Nephron (organoid): Measurements from ENCODE around the gene DDX10.

Experiments used
- H3K27ac Mint-ChIP-seq, 3 experiments: 2 replicates each; pipeline ENCODE4 v1.8.0; 2020; ENCODE audit warnings: mixed read lengths in 3 of 3, mild to moderate bottlenecking in 2 of 3, moderate library complexity in 1 of 3
- H3K27me3 Mint-ChIP-seq: 2 replicates; pipeline ENCODE4 v1.8.0; 2021; ENCODE audit warnings: low read depth, mild to moderate bottlenecking, moderate library complexity, mixed read lengths
- H3K36me3 Mint-ChIP-seq: 2 replicates; pipeline ENCODE4 v1.8.0; 2020; ENCODE audit warnings: low read depth, mixed read lengths
- H3K4me1 Mint-ChIP-seq: 2 replicates; pipeline ENCODE4 v1.8.0; 2020; ENCODE audit warnings: mixed read lengths
- H3K4me3 Mint-ChIP-seq, 3 experiments: 2 replicates each; pipeline ENCODE4 v1.8.0; 2020; ENCODE audit warnings: mild to moderate bottlenecking in 3 of 3, mixed read lengths in 3 of 3, moderate library complexity in 2 of 3
- H3K9me3 Mint-ChIP-seq: 2 replicates; pipeline ENCODE4 v1.8.0; 2020; ENCODE audit warnings: mixed read lengths
- TF ChIP-seq, protein P1 (sequence below), 3 experiments: fragments of 200-600 bp; sonication (generic); IDR thresholded peaks; one replicate each; pipeline ENCODE4 v1.5.0; 2021; ENCODE audit warnings: antibody characterized with exemption in 3 of 3; ENCODE audit not compliant: unreplicated experiment in 3 of 3

Gene DDX10

DNA sequence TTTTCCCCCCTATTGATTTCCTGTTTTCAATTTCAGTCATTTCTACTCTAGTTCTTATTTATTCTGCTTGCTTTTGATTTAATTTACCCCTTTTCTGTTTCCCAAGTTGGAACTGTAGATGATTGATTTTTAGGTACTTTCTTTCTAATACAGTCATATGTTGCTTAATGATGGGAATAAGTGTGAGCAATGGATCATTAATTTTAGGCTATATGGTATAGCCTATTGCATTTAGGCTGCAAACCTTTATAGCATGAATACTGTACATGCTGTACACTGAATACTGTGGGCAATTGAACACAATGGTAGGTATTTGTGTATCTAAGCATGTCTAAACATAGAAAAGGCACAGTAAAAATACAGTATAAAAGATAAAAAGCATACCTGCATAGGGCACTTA, 44.9 kb downstream of the DDX10 start:
- peaks cover 41% of the 10 kb centered on the region for H3K9me3 Mint-ChIP-seq
- no peak overlapping the region for H3K4me3 Mint-ChIP-seq
- peaks cover 97% of the 10 kb centered on the region for H3K36me3 Mint-ChIP-seq
- H3K27me3 Mint-ChIP-seq = no peaks in the 10 kb centered on the region
- no peak overlapping the region for H3K27ac Mint-ChIP-seq
- H3K4me1 Mint-ChIP-seq = no peaks in the 10 kb centered on the region
- TF ChIP-seq, protein P1, sequence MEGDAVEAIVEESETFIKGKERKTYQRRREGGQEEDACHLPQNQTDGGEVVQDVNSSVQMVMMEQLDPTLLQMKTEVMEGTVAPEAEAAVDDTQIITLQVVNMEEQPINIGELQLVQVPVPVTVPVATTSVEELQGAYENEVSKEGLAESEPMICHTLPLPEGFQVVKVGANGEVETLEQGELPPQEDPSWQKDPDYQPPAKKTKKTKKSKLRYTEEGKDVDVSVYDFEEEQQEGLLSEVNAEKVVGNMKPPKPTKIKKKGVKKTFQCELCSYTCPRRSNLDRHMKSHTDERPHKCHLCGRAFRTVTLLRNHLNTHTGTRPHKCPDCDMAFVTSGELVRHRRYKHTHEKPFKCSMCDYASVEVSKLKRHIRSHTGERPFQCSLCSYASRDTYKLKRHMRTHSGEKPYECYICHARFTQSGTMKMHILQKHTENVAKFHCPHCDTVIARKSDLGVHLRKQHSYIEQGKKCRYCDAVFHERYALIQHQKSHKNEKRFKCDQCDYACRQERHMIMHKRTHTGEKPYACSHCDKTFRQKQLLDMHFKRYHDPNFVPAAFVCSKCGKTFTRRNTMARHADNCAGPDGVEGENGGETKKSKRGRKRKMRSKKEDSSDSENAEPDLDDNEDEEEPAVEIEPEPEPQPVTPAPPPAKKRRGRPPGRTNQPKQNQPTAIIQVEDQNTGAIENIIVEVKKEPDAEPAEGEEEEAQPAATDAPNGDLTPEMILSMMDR (IDR thresholded peaks at IDR 0.05; ENCODE audit: unreplicated experiment in 3 of 3) = no peak

DNA sequence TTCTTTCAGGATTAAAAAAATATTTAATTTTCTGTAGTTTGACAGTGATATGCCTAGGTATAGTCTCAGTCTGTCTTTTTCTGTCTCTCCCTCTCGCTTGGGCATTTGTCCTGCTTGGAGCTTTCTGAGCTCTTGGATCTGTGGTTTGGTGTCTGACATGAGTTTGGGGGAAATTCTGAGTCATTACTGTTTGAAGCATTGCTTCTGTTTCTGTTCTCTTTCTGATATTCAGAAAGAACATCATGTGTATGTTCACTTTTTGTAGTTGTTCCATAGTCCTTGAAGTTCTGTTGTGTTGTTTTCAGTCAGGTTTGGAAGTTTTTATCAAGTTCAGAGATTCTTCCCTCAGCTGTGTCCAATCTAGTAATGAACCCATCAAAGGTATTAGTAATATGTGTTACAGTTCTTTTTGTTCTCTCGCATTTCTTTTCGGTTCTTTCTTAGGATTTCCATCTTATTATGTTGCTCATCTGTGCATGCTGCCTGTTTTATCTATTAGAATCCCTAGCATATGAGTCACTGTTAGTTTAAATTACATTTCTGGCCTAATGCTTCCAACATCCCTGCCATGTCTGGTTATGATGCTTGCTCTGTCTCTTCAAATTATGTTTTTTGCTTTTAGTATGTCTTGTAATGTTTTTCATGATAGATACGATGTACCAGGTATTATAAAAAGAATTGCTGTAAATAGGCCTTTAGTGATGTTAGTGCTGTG, 48.4 kb downstream of the DDX10 start:
- Mint-ChIP-seq H3K27me3 (no peaks in the 10 kb centered on the region), H3K9me3 (peaks cover 33% of the 10 kb centered on the region), H3K27ac (no peak overlapping the region), H3K36me3 (peaks cover 85% of the 10 kb centered on the region), H3K4me1 (peaks cover 5% of the 10 kb centered on the region), H3K4me3 (no peak overlapping the region)
- TF ChIP-seq, protein P1 (IDR thresholded peaks at IDR 0.05; ENCODE audit: unreplicated experiment in 3 of 3) = no peak

DNA sequence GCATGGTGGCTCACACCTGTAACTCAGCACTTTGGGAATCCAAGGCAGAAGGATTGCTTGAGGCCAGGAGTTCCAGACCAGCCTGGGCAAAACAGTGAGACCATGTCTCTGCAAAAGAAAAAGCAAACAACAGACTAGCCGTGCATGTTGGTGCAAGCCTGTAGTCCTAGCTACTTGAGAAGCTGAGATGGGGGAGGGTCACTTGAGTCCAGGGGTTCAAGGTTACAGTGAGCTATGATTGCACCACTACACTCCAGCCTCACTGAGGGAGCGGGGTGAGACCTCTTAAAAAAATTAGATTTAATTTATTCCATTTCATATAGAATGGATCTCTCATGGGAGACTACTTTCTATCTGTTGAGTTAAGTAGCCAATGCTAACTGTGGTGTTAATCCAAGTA, 50.4 kb downstream of the DDX10 start:
- peaks cover 11% of the 10 kb centered on the region for H3K4me1 Mint-ChIP-seq
- H3K27me3 Mint-ChIP-seq = no peaks in the 10 kb centered on the region
- TF ChIP-seq, protein P1 (IDR thresholded peaks at IDR 0.05; ENCODE audit: unreplicated experiment in 3 of 3) = no peak
- no peak overlapping the region for H3K4me3 Mint-ChIP-seq
- peaks cover 21% of the 10 kb centered on the region for H3K9me3 Mint-ChIP-seq
- no peak overlapping the region for H3K27ac Mint-ChIP-seq
- H3K36me3 Mint-ChIP-seq = peaks cover 78% of the 10 kb centered on the region

DNA sequence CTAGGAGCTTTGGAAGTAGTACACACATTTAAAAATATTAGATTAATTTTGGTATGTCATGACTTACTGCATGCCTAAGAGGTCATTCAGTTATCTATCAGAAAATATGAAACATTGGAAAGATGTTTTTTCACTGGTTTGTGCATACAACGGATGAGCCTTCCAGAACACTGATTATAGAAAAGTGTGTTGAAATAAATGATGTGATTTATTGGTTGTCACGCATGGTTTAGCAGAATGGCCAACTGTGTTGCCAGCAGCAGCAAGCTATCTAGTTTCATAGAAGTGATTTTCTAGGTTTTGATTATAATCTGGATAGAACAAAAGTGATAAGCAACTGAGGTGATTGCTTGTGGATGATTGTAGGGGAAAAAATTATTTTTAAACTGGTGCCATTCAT, 53.6 kb downstream of the DDX10 start:
- peaks cover 11% of the 10 kb centered on the region for H3K4me1 Mint-ChIP-seq
- H3K36me3 Mint-ChIP-seq = peaks cover 64% of the 10 kb centered on the region
- peaks cover 2% of the 10 kb centered on the region for H3K9me3 Mint-ChIP-seq
- TF ChIP-seq, protein P1 (IDR thresholded peaks at IDR 0.05; ENCODE audit: unreplicated experiment in 3 of 3) = no peak
- no peaks in the 10 kb centered on the region for H3K27me3 Mint-ChIP-seq
- H3K4me3 Mint-ChIP-seq = no peak overlapping the region
- H3K27ac Mint-ChIP-seq = peak overlapping the region in 1 of 3 experiments; percentile 24

DNA sequence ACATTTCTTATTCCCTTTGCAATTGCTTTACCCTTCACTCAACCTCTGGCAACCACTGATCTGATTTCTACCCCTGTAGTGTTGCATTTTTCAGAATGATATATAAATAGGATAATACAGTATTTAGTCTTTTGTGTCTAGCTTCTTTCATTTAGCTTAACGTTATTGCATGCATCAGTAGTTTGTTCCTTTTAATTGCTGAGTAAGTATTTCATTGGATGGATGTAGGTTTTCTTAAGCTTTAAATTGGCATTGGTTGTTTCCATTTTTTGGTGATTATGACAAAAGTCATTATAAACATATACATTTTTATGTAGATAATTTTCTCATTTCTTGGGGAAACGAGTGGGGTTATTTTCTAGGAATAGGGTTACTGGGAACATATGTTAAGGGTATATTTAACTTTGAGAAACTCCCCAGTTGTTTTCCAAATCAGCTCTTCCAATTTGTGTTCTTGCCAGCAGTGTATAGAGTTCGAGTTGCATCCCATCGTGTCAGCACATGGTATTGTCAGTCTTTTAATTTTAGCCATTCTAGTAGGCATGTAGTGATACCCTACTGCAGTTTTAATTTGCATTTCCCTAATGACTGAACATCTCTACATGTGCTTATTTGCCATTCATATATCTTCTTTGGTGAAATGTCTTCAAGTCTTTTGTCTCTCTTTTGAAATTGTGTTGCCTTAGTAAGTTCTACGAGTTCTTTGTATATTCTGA, 60.3 kb downstream of the DDX10 start:
- Mint-ChIP-seq H3K4me3 (no peak overlapping the region), H3K4me1 (no peaks in the 10 kb centered on the region), H3K27ac (no peak overlapping the region), H3K9me3 (peaks cover 5% of the 10 kb centered on the region), H3K27me3 (no peaks in the 10 kb centered on the region), H3K36me3 (peaks cover 43% of the 10 kb centered on the region)
- TF ChIP-seq, protein P1 (IDR thresholded peaks at IDR 0.05; ENCODE audit: unreplicated experiment in 3 of 3) = no peak
